Osteoblast (primary cell): ENCODE measurements around the gene AGPAT4. TPM values are rescaled to one million over a fixed set of nuclear protein-coding genes. Genes with fewer than 3 reads are reported as not detected.

ENCODE experiments used
- DNase-seq: peaks from one replicate; pipeline ENCODE4 v3.0.0; 2011; ENCODE audit warnings: low spot score, mixed read lengths; ENCODE audit not compliant: insufficient read length; ENCODE audit errors: missing footprints
- H2AFZ ChIP-seq: 2 replicates; pipeline ENCODE4 v1.6.0; 2011; ENCODE audit warnings: mild to moderate bottlenecking, low read length
- H3K27ac ChIP-seq: 2 replicates; pipeline ENCODE4 v1.5.1; 2011; ENCODE audit warnings: mild to moderate bottlenecking, low read depth, low read length, moderate library complexity
- H3K27me3 ChIP-seq: 2 replicates; pipeline ENCODE4 v1.6.0; 2012; ENCODE audit warnings: mild to moderate bottlenecking, control low read depth, inconsistent platforms, low read length, moderate library complexity; ENCODE audit not compliant: insufficient read depth
- H3K36me3 ChIP-seq: 2 replicates; pipeline ENCODE4 v1.5.1; 2011; ENCODE audit warnings: mild to moderate bottlenecking, low read length, control low read depth, moderate library complexity; ENCODE audit not compliant: insufficient read depth
- H3K4me1 ChIP-seq: 2 replicates; pipeline ENCODE4 v1.5.1; 2011; ENCODE audit warnings: mild to moderate bottlenecking, low read length, control low read depth, moderate library complexity; ENCODE audit not compliant: insufficient read depth
- H3K4me2 ChIP-seq: 2 replicates; pipeline ENCODE4 v1.6.0; 2011; ENCODE audit warnings: mild to moderate bottlenecking, low read length; ENCODE audit not compliant: insufficient read depth
- H3K4me3 ChIP-seq: fragments of 200-600 bp; sonication (generic); 3 replicates; pipeline ENCODE4 v1.5.1; 2012; ENCODE audit warnings: mild to moderate bottlenecking, low read length, inconsistent platforms; ENCODE audit not compliant: insufficient read depth
- H3K79me2 ChIP-seq: 2 replicates; pipeline ENCODE4 v1.6.0; 2012; ENCODE audit warnings: mild to moderate bottlenecking, low read length, control low read depth, inconsistent platforms; ENCODE audit not compliant: insufficient read depth
- H3K9me3 ChIP-seq: 2 replicates; pipeline ENCODE4 v1.5.1; 2011; ENCODE audit warnings: low read depth, low read length, control low read depth
- H4K20me1 ChIP-seq: 2 replicates; pipeline ENCODE4 v1.6.0; 2012; ENCODE audit warnings: mild to moderate bottlenecking, low read length, control low read depth; ENCODE audit not compliant: insufficient read depth
- total RNA-seq: library from RNA; depleted of rRNA; stranded (reverse); fragments of >200 nt; gene quantifications from 2 replicates; pipeline ENCODE4 v1.2.3, GENCODE V29; 2012
- TF ChIP-seq, protein P1 (sequence below): IDR thresholded peaks from 2 replicates; pipeline ENCODE4 v1.5.1; 2011; ENCODE audit warnings: mild to moderate bottlenecking, low read depth, low read length, moderate library complexity; ENCODE audit errors: extremely low read depth

AGPAT4 gene
- total RNA-seq, 1 donor, result 13.8 TPM

DNA sequence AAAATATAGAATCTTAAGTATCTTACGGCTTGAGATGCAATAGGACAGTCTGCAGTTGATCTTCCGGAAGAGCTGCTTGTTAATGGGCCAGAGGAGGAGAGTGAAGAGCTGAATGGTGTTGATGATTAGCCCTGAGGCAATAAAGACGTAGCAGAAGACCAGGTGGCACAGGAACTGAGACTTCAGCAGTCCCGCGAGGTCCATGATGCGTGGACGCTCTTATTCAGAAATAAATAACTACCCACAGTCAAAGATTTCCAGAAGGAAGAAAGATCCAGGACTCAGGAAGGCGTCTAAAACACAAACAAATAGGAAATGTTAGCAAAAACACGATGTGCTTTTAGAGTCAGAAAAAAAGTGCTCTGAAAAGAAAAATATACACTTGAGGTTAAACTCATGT, 41.9 kb downstream of the AGPAT4 start:
- H3K4me2 ChIP-seq, result no peak overlapping the region
- peaks cover 4% of the 10 kb centered on the region for H3K79me2 ChIP-seq
- TF ChIP-seq, protein P1, sequence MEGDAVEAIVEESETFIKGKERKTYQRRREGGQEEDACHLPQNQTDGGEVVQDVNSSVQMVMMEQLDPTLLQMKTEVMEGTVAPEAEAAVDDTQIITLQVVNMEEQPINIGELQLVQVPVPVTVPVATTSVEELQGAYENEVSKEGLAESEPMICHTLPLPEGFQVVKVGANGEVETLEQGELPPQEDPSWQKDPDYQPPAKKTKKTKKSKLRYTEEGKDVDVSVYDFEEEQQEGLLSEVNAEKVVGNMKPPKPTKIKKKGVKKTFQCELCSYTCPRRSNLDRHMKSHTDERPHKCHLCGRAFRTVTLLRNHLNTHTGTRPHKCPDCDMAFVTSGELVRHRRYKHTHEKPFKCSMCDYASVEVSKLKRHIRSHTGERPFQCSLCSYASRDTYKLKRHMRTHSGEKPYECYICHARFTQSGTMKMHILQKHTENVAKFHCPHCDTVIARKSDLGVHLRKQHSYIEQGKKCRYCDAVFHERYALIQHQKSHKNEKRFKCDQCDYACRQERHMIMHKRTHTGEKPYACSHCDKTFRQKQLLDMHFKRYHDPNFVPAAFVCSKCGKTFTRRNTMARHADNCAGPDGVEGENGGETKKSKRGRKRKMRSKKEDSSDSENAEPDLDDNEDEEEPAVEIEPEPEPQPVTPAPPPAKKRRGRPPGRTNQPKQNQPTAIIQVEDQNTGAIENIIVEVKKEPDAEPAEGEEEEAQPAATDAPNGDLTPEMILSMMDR, result no peak
- peaks cover 33% of the 10 kb centered on the region for H3K4me1 ChIP-seq
- H2AFZ ChIP-seq, result no peak overlapping the region
- H3K27ac ChIP-seq, result no peak overlapping the region
- no peaks in the 10 kb centered on the region for H3K27me3 ChIP-seq
- no peaks in the 10 kb centered on the region for H4K20me1 ChIP-seq
- H3K36me3 ChIP-seq, result peaks cover 5% of the 10 kb centered on the region
- H3K9me3 ChIP-seq, result no peaks in the 10 kb centered on the region
- no peak for DNase-seq
- no peak overlapping the region for H3K4me3 ChIP-seq

DNA sequence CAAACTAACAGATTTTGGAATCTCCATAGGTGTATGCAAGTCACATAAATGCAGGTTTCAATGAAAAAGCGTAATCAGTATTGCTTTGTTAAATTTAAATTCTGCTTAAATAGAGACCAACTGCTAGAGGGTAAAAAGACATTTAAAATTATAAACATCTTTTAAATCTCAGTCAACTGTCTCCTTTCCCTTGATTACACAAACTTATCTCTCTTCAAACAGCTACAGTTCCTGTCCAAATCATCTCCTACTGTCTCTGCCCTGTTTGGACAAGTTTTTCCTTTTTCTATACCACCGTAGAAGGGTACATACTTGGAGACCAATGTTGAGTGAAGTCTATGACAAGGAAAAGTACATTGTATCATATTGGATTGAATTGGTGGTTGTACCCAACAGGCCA, 43.5 kb downstream of the AGPAT4 start:
- peaks cover 5% of the 10 kb centered on the region for H3K36me3 ChIP-seq
- no peak for DNase-seq
- no peak overlapping the region for H2AFZ ChIP-seq
- H3K27me3 ChIP-seq, result no peaks in the 10 kb centered on the region
- H3K27ac ChIP-seq, result peak overlapping the region; percentile 93
- H3K4me3 ChIP-seq, result no peak overlapping the region
- TF ChIP-seq, protein P1, result no peak
- no peak overlapping the region for H3K4me2 ChIP-seq
- peaks cover 3% of the 10 kb centered on the region for H3K79me2 ChIP-seq
- H3K4me1 ChIP-seq, result peaks cover 33% of the 10 kb centered on the region
- no peaks in the 10 kb centered on the region for H4K20me1 ChIP-seq
- no peaks in the 10 kb centered on the region for H3K9me3 ChIP-seq

- H3K4me3 ChIP-seq, result peak overlapping the region; percentile 44
- peaks cover 3% of the 10 kb centered on the region for H3K79me2 ChIP-seq
These were observed 44.8 kb downstream of the AGPAT4 start for GRCh38 chr6:161228921-161229591.

GRCh38 chr6:161228096-161228495, 45.8 kb downstream of the AGPAT4 start:
- Histone ChIP-seq H4K20me1 (no peaks in the 10 kb centered on the region), H2AFZ (no peak overlapping the region)
- TF ChIP-seq, protein P1, result no peak

More at GRCh38 chr6:161228921-161229591, 44.8 kb downstream of the AGPAT4 start:
- Histone ChIP-seq H4K20me1 (no peaks in the 10 kb centered on the region), H3K4me2 (peak overlapping the region; percentile 80), H3K9me3 (no peaks in the 10 kb centered on the region), H2AFZ (peak overlapping the region; percentile 73), H3K27ac (peak overlapping the region; percentile 93), H3K27me3 (no peaks in the 10 kb centered on the region), H3K36me3 (peaks cover 5% of the 10 kb centered on the region), H3K4me1 (peaks cover 24% of the 10 kb centered on the region)
- peak; percentile 89 for DNase-seq
- TF ChIP-seq, protein P1, result no peak

More at GRCh38 chr6:161228096-161228495, 45.8 kb downstream of the AGPAT4 start:
- Histone ChIP-seq H3K36me3 (peaks cover 5% of the 10 kb centered on the region), H3K4me3 (no peak overlapping the region), H3K4me1 (peaks cover 20% of the 10 kb centered on the region), H3K27ac (peak overlapping the region; percentile 93), H3K79me2 (peaks cover 3% of the 10 kb centered on the region), H3K4me2 (peak overlapping the region; percentile 80), H3K27me3 (no peaks in the 10 kb centered on the region), H3K9me3 (no peaks in the 10 kb centered on the region)
- DNase-seq, result no peak
